CD1c-positive myeloid dendritic cell (primary cell): ENCODE data around the gene LAMC3.

Source experiments
- DNase-seq: peaks from one replicate; pipeline ENCODE4 v3.0.0-alpha.2; 2016; ENCODE audit errors: extremely low spot score

Gene LAMC3

DNA sequence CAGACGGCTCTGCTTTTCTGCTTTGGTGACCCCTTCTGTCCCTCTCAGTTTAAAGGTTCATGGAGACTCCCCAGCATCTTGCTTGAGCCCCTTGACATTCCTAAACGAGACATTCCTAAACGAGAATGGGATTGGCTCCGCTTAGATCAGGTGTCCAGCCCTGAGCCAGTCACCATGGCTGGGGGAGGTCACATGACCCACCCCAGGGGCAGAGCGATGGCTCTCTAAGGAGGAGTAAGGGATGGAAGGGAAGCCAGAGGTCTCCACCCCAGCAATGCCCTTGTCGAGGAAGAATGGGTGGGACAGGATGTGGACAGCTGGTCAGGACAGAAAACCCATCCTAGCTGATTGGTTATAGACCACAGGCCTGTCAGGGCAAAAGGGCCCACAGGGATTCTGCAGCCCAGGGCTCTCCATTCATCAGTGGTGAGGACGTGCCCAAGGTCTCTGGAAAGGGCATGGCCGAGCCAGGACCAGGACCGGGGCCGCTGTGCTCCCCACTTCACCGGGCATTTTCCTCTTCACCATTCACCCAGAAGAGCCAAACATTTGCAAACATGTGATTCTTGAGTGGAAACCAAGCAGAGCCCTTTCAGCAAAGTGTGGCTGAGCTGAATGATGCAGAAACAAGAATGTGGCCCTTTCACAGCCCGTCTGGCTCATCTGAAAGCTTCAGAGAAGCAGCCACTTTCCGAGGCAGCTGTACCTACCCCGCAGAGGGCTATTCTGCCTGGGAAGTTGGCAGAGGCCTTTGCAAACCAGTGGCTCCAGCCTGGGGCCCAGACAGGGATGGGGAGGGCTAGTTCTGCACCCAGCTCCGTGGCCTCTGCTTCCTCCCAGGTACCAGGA, 67.6 kb downstream of the LAMC3 start:
- no peak for DNase-seq

- DNase-seq, result no peak
Measured at GRCh38 chr9:131078427-131079366, 69.7 kb downstream of the LAMC3 start.

DNA sequence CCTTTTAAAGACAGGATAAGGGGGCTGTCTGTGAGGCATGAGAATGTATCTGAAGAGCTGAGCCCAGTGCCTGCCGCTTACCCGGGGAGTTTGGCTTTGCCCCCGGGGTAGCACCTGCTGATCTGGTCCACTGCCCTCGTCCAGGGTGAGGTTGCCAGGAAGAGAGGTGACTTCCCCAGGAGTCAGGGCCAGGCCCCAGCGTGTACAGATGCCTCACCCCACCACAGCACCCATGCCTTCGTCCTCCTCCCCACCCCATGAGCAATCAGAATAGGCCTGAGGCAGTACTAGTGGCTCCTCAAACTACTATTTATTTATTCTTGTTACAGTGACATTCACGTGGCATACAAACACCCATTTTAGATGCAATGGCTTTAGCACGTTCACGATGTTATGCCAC, 71.6 kb downstream of the LAMC3 start:
- no peak for DNase-seq

GRCh38 chr9:131081868-131082267, 72.9 kb downstream of the LAMC3 start:
- no peak for DNase-seq

DNA sequence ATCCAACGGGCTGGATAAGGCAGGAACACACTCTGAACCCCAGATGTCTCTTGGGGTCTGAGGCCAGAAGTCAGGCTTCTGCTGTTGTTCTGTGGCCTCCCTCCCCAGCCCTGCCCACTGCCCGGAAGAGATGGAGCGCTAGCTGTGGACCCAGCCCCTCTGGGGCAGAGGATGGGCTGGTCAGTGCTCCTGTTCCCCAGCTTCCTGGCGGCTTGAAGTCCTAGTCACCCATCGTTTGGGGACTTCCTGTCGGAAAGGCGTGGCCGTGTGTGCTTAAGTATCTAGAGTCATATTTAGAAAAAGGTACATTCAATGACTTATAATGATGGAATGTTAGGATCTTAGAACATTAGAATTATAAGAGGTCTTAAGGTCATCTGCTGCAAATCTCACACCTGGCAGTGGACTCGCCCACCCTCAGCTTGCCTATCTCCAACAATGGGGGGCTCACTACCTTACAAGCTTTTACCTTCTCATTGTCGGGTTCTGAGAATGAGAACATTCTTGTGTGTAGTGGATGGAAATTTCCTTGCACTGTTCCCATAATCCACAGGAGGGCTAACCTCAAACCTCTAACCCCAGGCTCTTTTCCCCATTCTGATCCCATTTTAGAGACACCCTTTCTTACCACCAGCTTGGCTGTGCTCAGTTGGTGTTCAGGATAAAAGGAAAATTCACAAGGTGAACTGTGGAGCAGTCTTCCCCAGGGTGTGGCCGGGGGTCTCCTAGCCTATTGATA, 74.0 kb downstream of the LAMC3 start:
- no peak for DNase-seq

- DNase-seq, result no peak
Measured at GRCh38 chr9:131084661-131085369, 75.8 kb downstream of the LAMC3 start.

DNA sequence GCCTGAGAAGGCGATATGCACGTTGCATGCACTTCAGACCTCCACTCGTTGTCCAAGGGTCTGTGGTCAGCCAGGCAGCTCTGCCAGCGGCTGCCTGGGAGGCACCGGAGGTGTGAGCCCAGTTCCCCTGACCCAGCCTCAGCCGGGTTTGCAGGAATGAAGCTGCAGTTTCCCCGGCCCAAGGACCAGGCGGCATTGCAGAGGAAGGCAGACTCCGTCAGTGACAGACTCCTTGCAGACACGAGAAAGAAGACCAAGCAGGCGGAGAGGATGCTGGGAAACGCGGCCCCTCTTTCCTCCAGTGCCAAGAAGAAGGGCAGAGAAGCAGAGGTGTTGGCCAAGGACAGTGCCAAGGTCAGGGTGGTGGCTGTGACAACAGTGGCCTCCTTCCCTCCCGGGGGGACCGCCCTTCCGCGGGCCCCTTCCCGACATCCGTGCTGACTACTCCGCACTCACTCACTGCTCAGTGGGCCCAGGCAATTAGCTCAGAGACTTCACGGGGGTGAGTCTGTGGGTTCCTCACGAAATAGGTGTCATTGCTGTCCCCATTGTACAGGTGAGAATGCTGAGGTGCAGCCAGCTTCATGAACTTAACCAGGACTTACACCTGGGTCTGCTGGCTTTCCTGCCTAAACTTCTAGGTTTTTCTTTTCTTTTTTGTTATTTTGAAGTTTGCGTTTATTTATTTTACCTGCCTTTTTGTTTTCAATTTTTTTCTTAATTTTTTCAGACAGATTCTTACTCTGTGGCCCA, 76.6 kb downstream of the LAMC3 start:
- no peak for DNase-seq

GRCh38 chr9:131087354-131087893, 78.5 kb downstream of the LAMC3 start:
- no peak for DNase-seq

DNA sequence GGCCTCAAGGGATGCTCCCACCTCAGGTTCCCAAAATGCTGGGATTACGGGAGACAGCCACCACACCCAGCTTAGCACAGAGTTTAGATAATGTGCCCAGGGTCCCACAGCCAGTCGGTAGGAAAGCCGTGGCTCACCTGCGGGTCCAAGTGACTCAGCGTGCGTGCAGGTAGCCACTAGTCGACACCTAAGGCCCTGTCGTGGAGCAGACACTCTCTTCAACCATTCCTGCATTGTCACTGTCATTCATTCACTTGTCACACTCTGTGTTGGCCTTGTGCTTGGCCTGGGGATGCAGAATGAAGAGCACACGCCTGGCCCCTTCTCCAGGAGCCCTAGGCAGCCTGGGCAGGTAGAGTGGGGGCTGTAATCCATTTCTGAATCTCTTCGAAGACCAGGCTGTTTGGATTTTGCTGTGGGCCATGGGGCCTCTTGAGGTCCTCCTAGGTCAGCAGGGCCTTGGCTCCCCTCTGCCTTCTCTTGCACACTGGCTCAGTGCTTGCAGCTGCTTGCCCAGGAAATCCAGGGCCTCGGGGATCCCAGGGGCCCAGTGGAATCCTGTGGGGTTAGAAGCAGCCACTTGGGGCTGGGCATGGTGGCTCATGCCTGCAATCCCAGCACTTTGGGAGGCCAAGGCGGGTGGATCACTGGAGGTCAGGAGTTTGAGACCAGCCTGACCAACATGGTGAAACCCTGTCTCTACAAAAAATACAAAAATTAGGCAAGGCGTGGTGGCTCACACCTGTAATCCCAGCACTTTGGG, 81.2 kb downstream of the LAMC3 start:
- DNase-seq, result no peak

- DNase-seq, result no peak
Measured at GRCh38 chr9:131091352-131091992, 82.5 kb downstream of the LAMC3 start.

- DNase-seq, result no peak
Measured at GRCh38 chr9:131092030-131092429, 83.1 kb downstream of the LAMC3 start.

DNA sequence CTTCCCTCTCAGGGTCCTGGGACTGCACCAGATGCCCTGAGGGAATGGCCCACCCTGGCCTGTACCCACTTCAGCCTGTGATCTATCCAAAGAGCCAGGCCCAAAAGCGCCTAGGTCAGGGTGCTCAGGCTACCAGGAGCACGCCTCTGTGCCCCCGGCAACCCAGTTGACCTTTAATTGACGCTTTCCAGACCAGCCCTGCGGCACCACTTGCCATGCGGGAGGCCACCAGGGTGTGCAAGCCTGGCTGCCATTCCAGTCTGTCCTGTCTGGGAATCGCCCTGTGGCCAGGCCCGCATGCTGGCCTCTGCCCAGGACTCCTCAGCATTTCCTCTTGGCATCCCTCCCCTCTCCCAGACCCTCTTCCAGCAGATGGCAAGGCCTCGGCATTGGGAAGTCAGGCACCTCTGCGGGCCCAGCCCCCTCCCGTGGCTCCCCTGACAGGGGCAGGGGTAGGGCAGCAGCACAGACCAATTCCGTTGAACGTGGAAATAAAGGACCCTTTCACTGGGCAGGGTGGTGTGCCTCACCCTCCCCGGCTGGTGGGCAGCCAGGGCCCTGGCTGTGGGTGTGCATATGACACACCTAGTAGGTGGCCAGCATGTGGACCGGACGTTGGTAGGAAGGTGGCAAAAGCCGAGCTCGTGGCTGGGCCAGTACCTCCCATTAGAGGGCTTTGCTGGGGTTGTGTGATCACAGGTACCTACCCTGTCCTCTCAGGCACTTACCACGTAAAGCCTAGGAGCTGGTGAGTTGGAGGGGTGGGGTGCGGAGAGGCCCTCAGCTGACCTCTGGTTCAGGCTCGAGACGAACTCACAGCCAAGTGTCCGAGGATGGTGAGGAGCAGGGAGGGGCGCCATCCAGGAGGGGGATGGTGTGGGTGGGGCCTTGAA, 83.8 kb downstream of the LAMC3 start:
- DNase-seq, result no peak

DNA sequence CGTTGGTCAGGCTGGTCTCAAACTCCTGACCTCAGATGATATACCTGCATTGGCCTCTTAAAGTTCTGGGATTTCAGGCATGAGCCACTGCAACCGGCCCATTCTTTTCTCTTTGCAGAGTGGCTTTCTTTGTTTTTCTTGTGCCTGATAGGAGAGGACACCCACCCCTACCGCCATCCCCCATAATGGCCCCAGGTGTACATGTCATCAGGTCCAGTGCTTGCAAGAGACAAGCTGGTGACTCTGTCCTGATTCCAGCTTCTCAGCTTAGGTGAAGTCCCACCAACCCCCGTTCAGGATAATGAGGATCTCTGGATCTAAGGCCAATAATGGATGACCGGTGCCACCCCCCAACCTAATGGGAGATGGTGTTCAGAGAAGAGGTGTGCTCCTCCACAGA, 85.0 kb downstream of the LAMC3 start:
- DNase-seq, result no peak

DNA sequence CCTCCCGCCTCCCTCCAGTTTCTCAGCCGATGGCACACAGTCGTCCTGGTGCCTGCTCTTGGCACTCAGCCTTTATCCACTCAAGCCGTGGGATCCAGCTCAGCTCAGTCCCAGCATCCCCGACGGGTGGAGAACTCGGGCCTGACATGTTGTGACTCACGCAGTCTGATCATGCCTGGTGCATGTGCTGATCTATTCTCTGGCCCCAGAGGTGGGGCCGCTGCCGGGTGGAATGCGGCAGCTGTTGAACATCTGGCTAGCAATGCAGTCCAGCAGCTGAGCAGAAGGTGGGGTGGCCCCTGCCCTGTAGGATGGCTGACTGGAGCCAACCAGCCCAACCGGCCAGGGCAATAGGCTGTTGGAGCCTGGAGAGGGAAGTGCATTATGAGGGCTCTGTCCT, 85.6 kb downstream of the LAMC3 start:
- no peak for DNase-seq

GRCh38 chr9:131095666-131096268, 86.8 kb downstream of the LAMC3 start:
- DNase-seq, result peak; percentile 2

DNA sequence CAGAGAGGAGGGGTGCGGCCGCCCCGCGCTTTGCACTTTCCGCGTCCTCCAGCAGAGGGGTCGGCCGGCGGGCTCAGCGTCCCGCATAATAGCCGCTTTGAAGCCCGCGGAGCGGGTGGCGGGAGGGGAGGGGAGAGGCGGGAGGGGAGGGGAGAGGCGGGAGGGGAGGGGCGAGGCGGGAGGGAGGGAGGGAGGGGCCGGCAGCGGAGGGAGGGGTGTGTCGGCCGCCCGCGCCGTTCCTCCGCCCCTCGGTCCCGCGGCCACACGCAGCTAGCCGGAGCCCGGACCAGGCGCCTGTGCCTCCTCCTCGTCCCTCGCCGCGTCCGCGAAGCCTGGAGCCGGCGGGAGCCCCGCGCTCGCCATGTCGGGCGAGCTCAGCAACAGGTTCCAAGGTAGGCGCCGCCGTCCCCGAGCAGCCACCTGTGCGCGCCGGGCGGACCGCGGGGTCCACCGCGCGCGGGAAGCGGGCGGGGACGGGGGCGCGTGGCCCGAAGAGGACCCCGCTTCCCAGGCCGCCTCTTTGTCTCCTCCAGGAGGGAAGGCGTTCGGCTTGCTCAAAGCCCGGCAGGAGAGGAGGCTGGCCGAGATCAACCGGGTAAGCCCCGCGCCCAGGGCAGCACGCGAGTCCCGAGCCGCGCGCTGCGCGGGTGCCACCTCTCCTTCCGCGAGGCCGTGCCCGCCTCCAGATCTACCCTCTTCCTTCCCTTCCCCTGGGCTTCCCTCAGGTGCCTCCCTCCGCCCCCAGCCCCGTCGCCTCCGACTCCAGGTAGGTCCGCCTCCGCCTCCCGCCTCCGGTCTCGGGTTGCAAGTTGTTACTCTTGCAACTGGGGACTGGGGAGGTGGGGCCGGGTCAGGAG, 87.5 kb downstream of the LAMC3 start, which contains the start of gene AIF1L:
AIF1L (plus strand) TSS at position 263 of the 857 bp plus-strand sequence; CDS start at position 362, 99 bp downstream.
- DNase-seq, result no peak
